H1 (cell line): ENCODE results near the gene HS3ST3B1. TPM values are rescaled to one million over a fixed set of nuclear protein-coding genes. Genes with fewer than 3 reads are reported as not detected.

Experiments
- CTCF ChIA-PET: fragments of 300-600 bp; sonication (Branson Sonifier 250); formaldehyde crosslinking; loops from one replicate; lab custom pipeline; 2021; ENCODE audit not compliant: partially characterized antibody; lab: Charles Lee
- POLR2A ChIA-PET: fragments of 300-600 bp; sonication (Branson Sonifier 250); formaldehyde crosslinking; loops from one replicate; lab custom pipeline; 2021; ENCODE audit warnings: inconsistent platforms; ENCODE audit not compliant: partially characterized antibody; lab: Charles Lee
- DNase-seq, 2 experiments: peaks; one replicate each; pipeline versions ENCODE4 v3.0.0 to v3.0.0-alpha.2; 2010 to 2022; ENCODE audit warnings: low spot score in 2 of 2, low read depth in 1 of 2, mixed read lengths in 1 of 2
- FAIRE-seq: peaks from 2 replicates; lab custom pipeline; 2011; peaks lifted over from hg19 to GRCh38; lab: Jason Lieb, UNC
- H2AFZ ChIP-seq: 2 replicates; pipeline ENCODE4 v1.8.1; 2012; ENCODE audit warnings: low read length, inconsistent platforms
- H2AK5ac ChIP-seq: 2 replicates; pipeline ENCODE4 v1.6.1; 2013; ENCODE audit warnings: low read depth, low read length
- H2BK120ac ChIP-seq: replicated peaks from 2 replicates; pipeline ENCODE3; 2013; ENCODE audit warnings: low read depth, low read length, inconsistent platforms
- H2BK12ac ChIP-seq: 2 replicates; pipeline ENCODE4 v1.6.1; 2013; ENCODE audit warnings: low read depth, low read length
- H2BK15ac ChIP-seq: 2 replicates; pipeline ENCODE4 v1.6.1; 2013; ENCODE audit warnings: low read length
- H2BK20ac ChIP-seq: 2 replicates; pipeline ENCODE4 v1.6.1; 2013; ENCODE audit warnings: low read length
- H2BK5ac ChIP-seq: 2 replicates; pipeline ENCODE4 v1.6.1; 2013; ENCODE audit warnings: low read depth, low read length
- H3K14ac ChIP-seq: 2 replicates; pipeline ENCODE4 v1.6.1; 2013; ENCODE audit warnings: inconsistent platforms; ENCODE audit not compliant: insufficient read length
- H3K18ac ChIP-seq: 2 replicates; pipeline ENCODE4 v1.6.1; 2013; ENCODE audit warnings: low read length; ENCODE audit errors: extremely low read depth
- H3K23ac ChIP-seq: 2 replicates; pipeline ENCODE4 v1.6.1; 2013; ENCODE audit warnings: inconsistent platforms; ENCODE audit not compliant: insufficient read length
- H3K23me2 ChIP-seq: 2 replicates; pipeline ENCODE4 v1.6.1; 2013; ENCODE audit warnings: low read depth, low read length
- H3K27ac ChIP-seq: 2 replicates; pipeline ENCODE4 v1.6.1; 2011; ENCODE audit warnings: low read depth, low read length, inconsistent platforms
- H3K27me3 ChIP-seq, 4 experiments: replicated peaks in 1 of 4; 1 replicate in 1 of 4; 2 replicates in 3 of 4; pipeline versions ENCODE4 v1.6.1 to v1.8.1; 2011 to 2013; ENCODE audit warnings: low read length in 3 of 4, mild to moderate bottlenecking in 3 of 4, inconsistent platforms in 2 of 4, mixed read lengths in 2 of 4, moderate library complexity in 1 of 4; ENCODE audit not compliant: control insufficient read depth in 3 of 4, insufficient read depth in 3 of 4; ENCODE audit errors: extremely low read depth in 1 of 4
- H3K36me3 ChIP-seq, 4 experiments: 2 replicates each; pipeline versions ENCODE4 v1.6.1 to v1.8.1; 2011 to 2013; ENCODE audit warnings: mild to moderate bottlenecking in 4 of 4, low read length in 3 of 4, moderate library complexity in 2 of 4, control low read depth in 1 of 4, inconsistent platforms in 1 of 4; ENCODE audit not compliant: insufficient read depth in 4 of 4, control insufficient read depth in 2 of 4
- H3K4ac ChIP-seq: replicated peaks from 2 replicates; pipeline ENCODE3; 2013; ENCODE audit warnings: low read length, low read depth, mixed read lengths, inconsistent platforms; ENCODE audit not compliant: insufficient read length
- H3K4me1 ChIP-seq, 4 experiments: replicated peaks in 1 of 4; 1 replicate in 1 of 4; 2 replicates in 3 of 4; pipeline versions ENCODE4 v1.6.1 to v1.8.1; 2011 to 2013; ENCODE audit warnings: low read length in 3 of 4, inconsistent platforms in 2 of 4, mixed read lengths in 1 of 4; ENCODE audit not compliant: insufficient read depth in 4 of 4, control insufficient read depth in 3 of 4
- H3K4me2 ChIP-seq, 2 experiments: 2 replicates each; pipeline versions ENCODE4 v1.6.1 to v1.8.1; 2011 to 2013; ENCODE audit warnings: low read depth in 2 of 2, low read length in 2 of 2, control low read depth in 1 of 2, inconsistent platforms in 1 of 2, mild to moderate bottlenecking in 1 of 2; ENCODE audit not compliant: insufficient read depth in 1 of 2
- H3K4me3 ChIP-seq, 4 experiments: fragments of 200-600, 300-600 bp in 1 of 4; sonication (generic), shearing (Covaris generic), sonication (Bioruptor Twin) in 1 of 4; 2 replicates each; pipeline versions ENCODE4 v1.5.1 to v1.8.1; 2011 to 2016; ENCODE audit warnings: low read length in 4 of 4, low read depth in 3 of 4, control low read depth in 2 of 4, inconsistent platforms in 2 of 4, mild to moderate bottlenecking in 2 of 4, mixed read lengths in 1 of 4, moderate library complexity in 1 of 4; ENCODE audit not compliant: insufficient read depth in 2 of 4; ENCODE audit errors: extremely low read depth in 1 of 4
- H3K56ac ChIP-seq: replicated peaks from 2 replicates; pipeline ENCODE3; 2013; ENCODE audit warnings: low read depth, mild to moderate bottlenecking, mixed read lengths, low read length, inconsistent platforms; ENCODE audit not compliant: insufficient read length
- H3K79me1 ChIP-seq: 2 replicates; pipeline ENCODE4 v1.6.1; 2013; ENCODE audit warnings: low read depth, low read length, control low read depth
- H3K79me2 ChIP-seq, 2 experiments: 2 replicates each; pipeline versions ENCODE4 v1.6.1 to v1.8.1; 2012 to 2013; ENCODE audit warnings: low read length in 2 of 2, mild to moderate bottlenecking in 2 of 2, inconsistent platforms in 1 of 2; ENCODE audit not compliant: insufficient read depth in 2 of 2, control insufficient read depth in 1 of 2
- H3K9ac ChIP-seq, 4 experiments: replicated peaks in 1 of 4; 1 replicate in 1 of 4; 2 replicates in 3 of 4; pipeline versions ENCODE4 v1.6.1 to v1.8.1; 2011 to 2013; ENCODE audit warnings: low read depth in 3 of 4, low read length in 3 of 4, control low read depth in 2 of 4, mild to moderate bottlenecking in 2 of 4, moderate library complexity in 2 of 4, inconsistent platforms in 1 of 4; ENCODE audit errors: extremely low read depth in 1 of 4
- H3K9me3 ChIP-seq, 2 experiments: 2 replicates each; pipeline versions ENCODE4 v1.6.1 to v1.8.1; 2012 to 2013; ENCODE audit warnings: mild to moderate bottlenecking in 2 of 2, moderate library complexity in 2 of 2, control low read depth in 1 of 2, inconsistent platforms in 1 of 2, low read depth in 1 of 2, low read length in 1 of 2, mixed read lengths in 1 of 2; ENCODE audit not compliant: insufficient read depth in 2 of 2
- H4K20me1 ChIP-seq, 2 experiments: replicated peaks in 1 of 2; 2 replicates each; pipeline versions ENCODE3 to v1.8.1; 2011 to 2013; ENCODE audit warnings: inconsistent platforms in 2 of 2, low read length in 2 of 2, mild to moderate bottlenecking in 1 of 2; ENCODE audit not compliant: insufficient read depth in 2 of 2, control insufficient read depth in 1 of 2
- H4K5ac ChIP-seq: 2 replicates; pipeline ENCODE4 v1.6.1; 2013; ENCODE audit warnings: low read length, low read depth, mixed read lengths, inconsistent platforms; ENCODE audit not compliant: insufficient read length
- H4K8ac ChIP-seq: 2 replicates; pipeline ENCODE4 v1.8.0; 2013; ENCODE audit warnings: mild to moderate bottlenecking, moderate library complexity, low read length, inconsistent platforms; ENCODE audit not compliant: insufficient read depth; ENCODE audit errors: extremely low read depth
- H4K91ac ChIP-seq: replicated peaks from 2 replicates; pipeline ENCODE3; 2013; ENCODE audit warnings: low read length, mixed read lengths, inconsistent platforms; ENCODE audit not compliant: insufficient read length
- SP2 ChIP-seq: IDR thresholded peaks from 2 replicates; pipeline ENCODE4 v1.6.1; 2012; ENCODE audit warnings: mild to moderate bottlenecking, low read length, inconsistent platforms
- WGBS, 2 experiments: shearing (Covaris generic) in 1 of 2; methylation state at CpG; one replicate each; pipeline versions ENCODE4 v1.1.6 to v1.1.7; 2013 to 2015; ENCODE audit warnings: low lambda C conversion rate in 2 of 2, mixed read lengths in 2 of 2, inconsistent platforms in 1 of 2, low coverage in 1 of 2, missing lambda C conversion rate in 1 of 2; ENCODE audit not compliant: insufficient replicate concordance in 2 of 2, insufficient coverage in 1 of 2, insufficient read length in 1 of 2; ENCODE audit errors: extremely low coverage in 1 of 2, missing lambda C conversion rate in 1 of 2; 5-methylcytosine and 5-hydroxymethylcytosine counted together
- polyA plus RNA-seq, 7 experiments: library from polyadenylated mRNA; depleted of rRNA in 3 of 7; stranded (reverse) in 5 of 7; unstranded in 2 of 7; fragments of >200 nt in 5 of 7; fragments of 200-250 nt in 2 of 7; gene quantifications; 1 replicate in 5 of 7; 2 replicates in 1 of 7; 4 replicates in 1 of 7; pipeline versions ENCODE4 v1.2.1 to v1.2.3, GENCODE V29; 2011 to 2013; ENCODE audit warnings: missing spikeins in 2 of 7, mixed read lengths in 2 of 7
- total RNA-seq: library from RNA; stranded (reverse); fragmentation: NEBNext Ultra II Directional; extraction: Animal tissue kit (Norgen Biotek cat#: 25700); gene quantifications from 2 replicates; pipeline ENCODE4 v1.2.1, GENCODE V29; 2021

HS3ST3B1 gene
- total and polyA plus RNA-seq, 2 of the 8 experiments (the other 6 are each of a cell fraction or from before 2014, with no cell fraction given): 4.7 to 14.4 TPM

GRCh38 chr17:14307560-14308024 is 6.7 kb downstream of the HS3ST3B1 start:
- Histone ChIP-seq H3K27ac (no peak overlapping the region), H3K23ac (no peak overlapping the region), H3K23me2 (peaks cover 24% of the 10 kb centered on the region), H3K56ac (no peak overlapping the region), H3K9ac (no peak overlapping the region), H3K18ac (no peak overlapping the region), H2AK5ac (no peak overlapping the region), H4K20me1 (peaks cover 4 to 11% of the 10 kb centered on the region in 2 experiments), H2BK120ac (no peak overlapping the region), H4K91ac (no peak overlapping the region), H4K5ac (no peak overlapping the region), H3K79me1 (peaks cover 2% of the 10 kb centered on the region; the same call in 1 of the 2 replicates), H2BK15ac (no peak overlapping the region), H2BK5ac (no peak overlapping the region), H3K79me2 (peaks cover 0 to 85% of the 10 kb centered on the region in 2 experiments; a peak in 2 of 4 replicates), H2BK20ac (no peak overlapping the region), H2AFZ (no peak overlapping the region), H3K36me3 (no peaks in the 10 kb centered on the region; a peak in 1 of 8 replicates), H3K14ac (no peak overlapping the region), H3K4ac (no peak overlapping the region), H3K4me2 (peak overlapping the region in 1 of 2 experiments; percentile 51; a peak in 2 of 4 replicates), H3K4me3 (no peak overlapping the region; a peak in 1 of 8 replicates), H4K8ac (no peak overlapping the region), H3K27me3 (peaks cover 2 to 26% (median 23%) of the 10 kb centered on the region in 4 experiments), H3K4me1 (peaks cover 11 to 53% (median 28%) of the 10 kb centered on the region in 4 experiments), H2BK12ac (no peak overlapping the region), H3K9me3 (no peaks in the 10 kb centered on the region)
- ChIA-PET POLR2A (interaction anchor here (0.7 to 1.0 kb wide), 2 partner anchors 47 to 127 kb away, joined by 3 to 4 read pairs; no protein-coding TSS in a partner anchor), CTCF (interaction anchor here (1.3 kb wide), 1 partner anchor 246 kb away, joined by 6 read pairs; no protein-coding TSS in a partner anchor)
- FAIRE-seq: no peak
- TF ChIP-seq SP2: no peak
- WGBS, 2 experiments: 41% methylated on average over 5 of the region's 5 CpGs; no CpG with 5 or more reads in 1 of the 2 experiments
- DNase-seq: no peak
